Measurements from ENCODE around the gene PLCL1. TPM values are rescaled to one million over a fixed set of nuclear protein-coding genes. Genes with fewer than 3 reads are reported as not detected.

Gene PLCL1
- total and polyA plus RNA-seq, 10 of the 15 experiments (the other 5 are each of a cell fraction or from before 2014, with no cell fraction given) = 0.03 to 1.5 (median 0.22) TPM

DNA sequence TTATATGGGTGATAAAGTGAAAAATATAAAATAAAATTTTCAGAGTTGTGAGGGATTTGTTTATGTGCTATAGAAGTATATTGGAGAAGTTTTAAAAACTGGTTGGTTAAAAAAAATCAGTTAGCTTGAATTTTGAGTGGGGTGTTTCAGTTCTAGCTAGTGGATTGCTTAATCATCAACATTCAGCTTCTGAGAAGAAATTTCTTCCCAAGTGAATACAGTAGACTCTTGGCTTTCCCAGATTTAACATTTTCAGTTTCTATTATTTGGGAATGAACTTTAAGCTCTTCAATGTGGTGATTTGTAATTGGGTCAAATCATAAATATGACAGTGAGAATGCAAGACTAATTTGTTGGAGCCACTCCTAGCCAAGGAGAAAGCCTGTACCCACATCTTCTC, 120.8 kb downstream of the PLCL1 start:
- ChIA-PET RAD21 (ENCODE audit: unreplicated experiment) (no interaction called here), CTCF (interaction anchor here (1.1 kb wide), 1 partner anchor 57 kb away, joined by 3 read pairs; no protein-coding TSS in a partner anchor), POLR2A (no interaction called here), SMC1A (ENCODE audit: uncharacterized antibody, unreplicated experiment) (interaction anchor here (1.1 to 1.9 kb wide), 6 partner anchors 10 to 173 kb away, joined by 3 to 5 read pairs (median 4); no protein-coding TSS in a partner anchor)
- H3K79me2 ChIP-seq (ENCODE audit: control insufficient read depth, insufficient read depth, low read length) = no peaks in the 10 kb centered on the region
- no peak overlapping the region for H2AFZ ChIP-seq (ENCODE audit: control insufficient read depth, low read depth, low read length)
- in situ Hi-C loops (cut with MboI) = no loop called here
- no peaks in the 10 kb centered on the region for H3K9me3 ChIP-seq (replicated peaks; ENCODE audit: control insufficient read depth, insufficient read depth, low read length)
- no peaks in the 10 kb centered on the region for H3K27me3 ChIP-seq (replicated peaks in 1 of 2; ENCODE audit: control insufficient read depth in 2 of 2, insufficient read depth in 2 of 2, low read length in 1 of 2)
- TF ChIP-seq RCOR1 (conservative IDR thresholded peaks at IDR 0.05; ENCODE audit: low read depth, low read length) (no peak), YY1 (IDR thresholded peaks at IDR 0.05; ENCODE audit: low read depth, low read length) (no peak), CHD2 (IDR thresholded peaks at IDR 0.05; ENCODE audit: borderline replicate concordance, low read depth, low read length) (no peak), STAT3 (IDR thresholded peaks at IDR 0.05; ENCODE audit: low read depth, low read length) (no peak), CHD4 (IDR thresholded peaks at IDR 0.05) (no peak), JUND (IDR thresholded peaks at IDR 0.05; ENCODE audit: low read depth, low read length) (no peak), SUPT20H (IDR thresholded peaks at IDR 0.05; ENCODE audit: borderline replicate concordance, control insufficient read depth, low read depth, low read length) (no peak), ZNF384 (IDR thresholded peaks at IDR 0.05; ENCODE audit: borderline replicate concordance, low read depth, low read length) (no peak)
- TF ChIP-seq, protein P1, sequence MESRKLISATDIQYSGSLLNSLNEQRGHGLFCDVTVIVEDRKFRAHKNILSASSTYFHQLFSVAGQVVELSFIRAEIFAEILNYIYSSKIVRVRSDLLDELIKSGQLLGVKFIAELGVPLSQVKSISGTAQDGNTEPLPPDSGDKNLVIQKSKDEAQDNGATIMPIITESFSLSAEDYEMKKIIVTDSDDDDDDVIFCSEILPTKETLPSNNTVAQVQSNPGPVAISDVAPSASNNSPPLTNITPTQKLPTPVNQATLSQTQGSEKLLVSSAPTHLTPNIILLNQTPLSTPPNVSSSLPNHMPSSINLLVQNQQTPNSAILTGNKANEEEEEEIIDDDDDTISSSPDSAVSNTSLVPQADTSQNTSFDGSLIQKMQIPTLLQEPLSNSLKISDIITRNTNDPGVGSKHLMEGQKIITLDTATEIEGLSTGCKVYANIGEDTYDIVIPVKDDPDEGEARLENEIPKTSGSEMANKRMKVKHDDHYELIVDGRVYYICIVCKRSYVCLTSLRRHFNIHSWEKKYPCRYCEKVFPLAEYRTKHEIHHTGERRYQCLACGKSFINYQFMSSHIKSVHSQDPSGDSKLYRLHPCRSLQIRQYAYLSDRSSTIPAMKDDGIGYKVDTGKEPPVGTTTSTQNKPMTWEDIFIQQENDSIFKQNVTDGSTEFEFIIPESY (IDR thresholded peaks at IDR 0.05) = no peak
- BruUV-seq (replicated peaks) = no TSS peak
- H3K4me2 ChIP-seq (ENCODE audit: control insufficient read depth, insufficient read depth) = no peak overlapping the region
- no peak for ATAC-seq
- no peaks in the 10 kb centered on the region for H3K4me1 ChIP-seq (ENCODE audit: control insufficient read depth, insufficient read depth, low read length)
- H3K9ac ChIP-seq (ENCODE audit: control insufficient read depth, insufficient read depth, low read length) = no peak overlapping the region
- FAIRE-seq = no peak
- H3K27ac ChIP-seq (ENCODE audit: control insufficient read depth, insufficient read depth) = no peak overlapping the region
- no peak for DNase-seq (ENCODE audit: low read depth, low spot score)
- no peak overlapping the region for H3K4me3 ChIP-seq
- no peaks in the 10 kb centered on the region for H3K36me3 ChIP-seq (ENCODE audit: control insufficient read depth in 2 of 2, insufficient read depth in 2 of 2, low read length in 1 of 2)
- intact Hi-C loops (cut with micrococcal nuclease; ENCODE audit: unreplicated experiment) = no loop called here
- no peaks in the 10 kb centered on the region for H4K20me1 ChIP-seq (ENCODE audit: control insufficient read depth, insufficient read depth)
